Frontal cortex (tissue), 4 donors: ENCODE results near the gene FGF10. TPM values are rescaled to one million over a fixed set of nuclear protein-coding genes. Genes with fewer than 3 reads are reported as not detected.

Experiments
- DNase-seq, 2 donors: peaks; one replicate each; pipeline ENCODE4 v3.0.0; 2012; ENCODE audit warnings: low spot score in 2 of 2
- FAIRE-seq: peaks from 2 replicates; lab custom pipeline; 2012; peaks lifted over from hg19 to GRCh38; lab: Jason Lieb, UNC
- total RNA-seq: library from RNA; depleted of rRNA; stranded (reverse); fragments of >200 nt; gene quantifications from one replicate; pipeline ENCODE4 v1.2.3, GENCODE V29; 2014
- donor health status: control.
- donor health status: control.
- donor health status: control.

The FGF10 gene
- total RNA-seq, 1 donor from 2014 or later = 2.4 TPM

DNA sequence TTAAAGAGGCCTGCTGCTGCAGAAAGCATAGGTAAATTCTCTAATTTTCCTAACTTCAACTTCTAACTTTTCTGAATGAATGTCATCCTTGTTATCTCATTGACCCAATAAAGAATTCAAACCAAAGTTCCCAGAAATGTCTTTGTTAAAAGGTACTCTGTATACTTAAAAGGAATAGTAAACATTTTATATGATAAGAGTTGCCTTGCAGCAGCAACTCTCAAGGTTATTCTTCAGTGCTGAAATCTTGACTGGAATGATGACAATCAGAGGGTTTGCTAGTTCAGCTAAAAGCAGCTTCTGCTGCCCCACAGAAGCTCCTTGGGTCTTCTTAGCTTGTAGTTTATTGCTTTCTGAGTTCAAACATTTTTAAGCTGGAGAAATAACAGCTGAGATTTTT, 28.3 kb downstream of the FGF10 start:
- DNase-seq = no peak

GRCh38 chr5:44358421-44358820, 30.8 kb downstream of the FGF10 start:
- FAIRE-seq = no peak
- no peak for DNase-seq

More for the DNA sequence above, 28.3 kb downstream of the FGF10 start:
- no peak for FAIRE-seq

DNA sequence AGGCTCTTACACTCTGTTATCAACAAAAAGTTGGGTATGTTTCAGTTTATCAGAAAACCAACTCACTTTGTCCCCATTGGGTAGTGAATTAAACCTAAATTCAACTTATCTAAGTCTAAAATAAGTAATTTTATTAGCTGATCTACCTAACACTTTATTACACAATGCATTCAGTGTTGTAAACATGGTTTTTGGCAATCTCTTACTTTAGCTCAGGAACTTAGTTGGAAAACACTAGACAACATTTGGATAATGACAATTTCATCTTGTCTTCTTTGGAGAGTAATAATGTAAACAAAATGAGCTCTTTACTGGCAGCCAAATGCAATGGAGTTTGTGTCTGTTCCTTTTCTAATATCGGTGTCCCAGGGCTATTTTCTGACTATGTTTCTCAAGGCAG, 33.0 kb downstream of the FGF10 start:
- no peak for DNase-seq
- FAIRE-seq = no peak

GRCh38 chr5:44345871-44346270, 43.3 kb downstream of the FGF10 start:
- no peak for FAIRE-seq
- DNase-seq = no peak

DNA sequence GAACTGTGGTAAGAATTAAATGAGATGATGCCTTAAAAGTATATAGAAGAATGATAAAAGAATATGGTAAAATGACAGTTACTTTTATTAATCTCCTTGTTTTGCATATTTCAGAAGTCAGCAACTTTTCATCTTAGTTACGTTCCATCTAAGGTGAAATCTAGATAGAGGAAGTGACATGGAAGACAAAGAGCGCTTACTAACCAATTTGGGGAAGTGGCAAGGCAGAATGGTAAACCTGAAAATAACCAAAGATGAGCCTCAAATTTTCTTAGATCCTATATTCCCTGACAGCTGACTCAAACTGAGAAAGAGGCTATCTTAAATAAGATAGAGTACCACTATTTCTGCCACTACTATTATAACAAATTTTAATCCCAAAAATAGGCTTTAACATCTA, 52.5 kb downstream of the FGF10 start:
- FAIRE-seq = no peak

DNA sequence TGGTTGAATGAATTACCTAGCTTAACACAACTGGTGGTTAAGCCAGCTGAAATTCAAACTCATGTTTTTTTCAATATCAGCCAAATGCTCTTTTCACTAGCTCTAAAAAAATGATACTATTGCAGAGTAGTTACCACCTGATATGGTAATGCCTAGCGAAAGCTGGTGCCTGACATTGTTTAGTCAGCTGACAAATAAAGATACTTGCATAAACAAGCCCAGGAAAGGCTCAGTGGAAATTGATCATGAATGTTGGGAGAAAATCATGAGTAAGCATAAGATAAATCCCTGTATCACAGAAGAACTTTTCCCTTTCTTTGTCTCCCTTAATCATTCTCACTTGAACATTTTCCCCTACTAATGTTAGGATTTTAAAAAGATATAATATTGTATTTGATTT, 54.6 kb downstream of the FGF10 start:
- DNase-seq = no peak
- FAIRE-seq = no peak

More for the DNA sequence above, 52.5 kb downstream of the FGF10 start:
- DNase-seq = no peak

GRCh38 chr5:44332285-44332971, 56.8 kb downstream of the FGF10 start:
- DNase-seq (no peak), FAIRE-seq (no peak)

GRCh38 chr5:44331471-44332050, 57.7 kb downstream of the FGF10 start:
- FAIRE-seq = no peak
- no peak for DNase-seq

GRCh38 chr5:44329716-44330115, 59.5 kb downstream of the FGF10 start:
- no peak for FAIRE-seq
- DNase-seq = no peak

DNA sequence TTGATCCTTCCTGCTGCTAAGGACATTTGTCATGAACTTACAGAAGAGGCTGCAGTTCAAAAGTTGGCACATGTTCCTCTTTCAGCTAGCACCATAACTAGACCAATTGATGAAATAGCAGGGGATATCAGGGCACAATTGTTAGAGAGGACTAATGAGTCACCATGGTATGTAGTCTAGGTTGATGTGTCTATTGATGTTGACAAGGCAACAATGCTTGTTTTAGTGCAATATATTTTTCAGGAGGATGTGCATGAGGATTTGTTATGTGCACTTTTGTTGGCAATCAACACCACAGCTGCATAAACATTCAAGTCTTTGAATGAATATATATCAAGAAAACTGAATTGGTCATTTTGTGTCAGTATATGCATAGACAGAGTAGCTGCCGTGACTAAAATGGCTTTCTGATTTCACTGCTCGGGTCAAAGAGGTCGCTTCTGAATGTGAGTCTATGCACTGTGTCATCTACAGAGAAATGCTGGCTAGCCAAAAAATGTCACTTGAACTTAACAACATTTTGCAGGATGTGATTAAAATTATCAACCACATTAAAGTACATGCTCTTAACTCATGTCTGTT, 68.0 kb downstream of the FGF10 start:
- DNase-seq = no peak
- no peak for FAIRE-seq

DNA sequence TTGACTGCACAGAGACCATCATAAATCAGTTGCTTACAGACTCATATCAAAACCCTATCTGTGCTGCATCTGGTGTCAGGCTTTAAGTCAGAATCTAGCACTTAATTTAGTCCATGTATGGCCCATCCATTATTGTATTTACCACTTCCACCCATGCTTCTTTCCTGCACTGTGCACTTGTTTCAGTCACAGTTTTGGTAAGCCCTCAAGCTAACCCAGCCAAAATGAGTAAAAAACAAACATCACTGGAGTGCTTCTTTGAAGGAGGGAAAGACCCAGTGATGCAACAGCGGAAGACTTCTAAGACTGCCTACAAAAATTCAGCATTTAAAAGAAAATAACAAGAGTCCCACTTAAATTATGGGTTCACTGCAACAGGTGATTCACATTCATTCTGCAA, 69.0 kb downstream of the FGF10 start:
- DNase-seq (no peak), FAIRE-seq (no peak)

GRCh38 chr5:44318883-44319282, 70.3 kb downstream of the FGF10 start:
- FAIRE-seq (no peak), DNase-seq (no peak)

- no peak for DNase-seq
- FAIRE-seq = no peak
These were observed 76.8 kb downstream of the FGF10 start for GRCh38 chr5:44312374-44312773.

- FAIRE-seq = no peak
These were observed 88.7 kb downstream of the FGF10 start for GRCh38 chr5:44300551-44300950.

GRCh38 chr5:44299394-44299793, 89.8 kb downstream of the FGF10 start:
- no peak for DNase-seq
- FAIRE-seq = no peak

More at GRCh38 chr5:44300551-44300950, 88.7 kb downstream of the FGF10 start:
- no peak for DNase-seq

- FAIRE-seq (no peak), DNase-seq (no peak)
These were observed 94.7 kb downstream of the FGF10 start for GRCh38 chr5:44294516-44294915.

- no peak for FAIRE-seq
- no peak for DNase-seq
These were observed 96.5 kb downstream of the FGF10 start for GRCh38 chr5:44292736-44293135.

- DNase-seq (no peak), FAIRE-seq (no peak)
These were observed 110.8 kb downstream of the FGF10 start for GRCh38 chr5:44278469-44278868.

DNA sequence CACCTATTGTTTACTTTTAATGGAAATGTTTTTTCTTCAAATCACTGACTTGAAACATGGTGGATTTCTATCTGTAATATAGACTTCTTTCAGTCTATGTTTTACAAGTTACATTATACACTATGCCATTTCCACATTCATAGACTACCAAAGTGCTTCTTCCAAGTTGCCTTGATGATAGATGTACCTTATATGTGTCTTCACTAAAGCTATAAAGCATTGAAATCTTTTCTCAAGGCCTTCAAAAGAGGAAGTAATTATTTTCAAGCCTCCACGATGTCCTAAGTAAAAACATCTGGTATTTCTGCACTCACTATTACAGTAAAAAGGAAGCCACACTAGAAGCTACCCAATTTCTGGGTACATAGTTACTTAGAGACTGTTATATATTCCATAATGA, 113.3 kb downstream of the FGF10 start:
- FAIRE-seq = no peak
- no peak for DNase-seq

- DNase-seq = no peak
- FAIRE-seq = no peak
These were observed 113.9 kb downstream of the FGF10 start for GRCh38 chr5:44275329-44275728.

- no peak for FAIRE-seq
- DNase-seq = no peak
These were observed 121.3 kb downstream of the FGF10 start for GRCh38 chr5:44267909-44268308.
